HG02885 (cell line): ENCODE results near the gene LRIG2.
"Not testable (repeated sequence)": the region's sequence is repeated elsewhere in the genome, so short reads cannot be mapped to it uniquely, and the experiment has no call there.

Source experiments
- ATAC-seq: cut with Tn5 transposase; IDR thresholded peaks from one replicate; pipeline ENCODE4 v1.9.1; 2021; ENCODE audit warnings: mild to moderate bottlenecking; ENCODE audit not compliant: unreplicated experiment, poor library complexity

Gene LRIG2

GRCh38 chr1:113072757-113073478 is at the start of gene LRIG2:
LRIG2 (plus strand) TSS chr1:113073198; CDS start chr1:113073407, 209 bp downstream.
- ATAC-seq = peak; percentile 96

DNA sequence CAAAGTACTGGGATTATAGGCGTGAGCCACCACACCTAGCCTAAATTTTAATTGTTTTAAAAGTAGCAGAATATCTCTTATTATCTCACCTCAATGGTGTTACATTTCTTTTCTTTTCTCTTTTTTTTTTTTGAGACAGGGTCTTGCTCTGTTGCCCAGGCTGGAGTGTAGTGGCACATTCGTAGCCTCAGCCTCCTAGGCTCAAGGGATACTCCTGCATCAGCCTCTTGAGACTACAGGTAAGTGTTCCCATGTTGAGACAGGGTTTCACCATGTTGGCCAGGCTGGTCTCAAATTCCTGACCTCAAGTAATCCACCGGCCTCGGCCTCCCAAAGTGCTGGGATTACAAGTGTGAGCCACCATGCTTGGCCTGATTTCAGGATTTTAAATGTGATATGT is 49.7 kb upstream of the LRIG2 start:
- not testable (repeated sequence) for ATAC-seq

GRCh38 chr1:113027007-113027406 is 46.0 kb upstream of the LRIG2 start:
- ATAC-seq = no peak

DNA sequence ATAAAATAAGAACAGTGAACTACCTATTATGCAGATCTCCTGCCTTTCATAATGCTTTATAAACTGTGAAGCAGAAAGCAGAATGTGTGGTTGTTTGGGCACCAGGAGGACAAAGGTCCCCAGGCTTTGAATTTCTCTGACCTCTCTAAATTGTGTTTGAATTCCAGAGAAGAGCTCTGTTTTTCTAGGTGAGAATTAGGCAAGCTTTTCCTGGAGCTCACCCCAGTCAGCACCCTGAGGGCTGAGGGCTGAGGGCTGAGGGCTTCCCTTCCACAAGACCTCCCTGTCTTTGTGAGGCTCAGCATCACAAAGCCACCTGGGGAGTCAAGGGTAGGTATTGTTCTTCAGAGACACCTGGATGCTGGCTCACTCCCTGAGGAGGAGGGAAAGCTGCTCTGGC is 45.5 kb upstream of the LRIG2 start:
- ATAC-seq = no peak

- no peak for ATAC-seq
Measured at GRCh38 chr1:113029822-113030221, 43.2 kb upstream of the LRIG2 start.

DNA sequence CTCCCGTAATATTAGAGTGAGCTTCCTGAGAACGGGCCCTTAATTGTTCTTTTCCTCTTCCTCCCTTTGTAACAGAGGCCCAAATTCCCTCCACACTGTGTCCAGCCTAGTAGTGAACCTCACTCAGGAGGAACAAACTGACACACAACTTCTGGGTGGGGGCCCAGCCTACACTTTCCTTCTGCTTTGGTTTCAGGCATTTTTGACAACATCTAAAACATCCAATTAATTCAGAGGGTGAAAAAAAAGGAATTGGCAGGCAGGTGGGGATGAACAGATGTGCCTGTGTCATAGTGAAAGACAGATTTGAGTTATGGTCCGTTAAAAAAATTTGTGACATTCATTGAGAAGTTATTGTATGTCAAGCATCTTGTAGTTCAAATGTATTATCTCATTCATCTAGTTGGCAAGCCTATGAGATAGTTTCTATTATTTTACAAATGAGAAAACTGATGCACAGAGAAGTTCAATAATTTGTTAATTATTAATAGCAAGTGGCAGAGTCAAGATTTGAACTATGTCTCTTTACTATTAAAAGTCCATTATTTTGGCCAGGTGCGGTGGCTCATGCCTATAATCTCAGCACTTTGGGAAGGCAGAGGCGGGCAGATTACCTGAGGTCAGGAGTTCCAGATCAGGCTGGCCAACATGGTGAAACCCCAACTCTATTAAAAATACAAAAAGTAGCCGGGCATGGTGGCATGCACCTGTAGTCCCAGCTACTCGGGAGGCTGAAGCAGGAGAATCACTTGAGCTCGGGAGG is 41.6 kb upstream of the LRIG2 start:
- peak; percentile 63 for ATAC-seq

GRCh38 chr1:113035086-113035485 is 37.9 kb upstream of the LRIG2 start:
- ATAC-seq = no peak

GRCh38 chr1:113036639-113037321 is 36.2 kb upstream of the LRIG2 start:
- ATAC-seq = no peak

GRCh38 chr1:113040041-113040440 is 33.0 kb upstream of the LRIG2 start:
- no peak for ATAC-seq

DNA sequence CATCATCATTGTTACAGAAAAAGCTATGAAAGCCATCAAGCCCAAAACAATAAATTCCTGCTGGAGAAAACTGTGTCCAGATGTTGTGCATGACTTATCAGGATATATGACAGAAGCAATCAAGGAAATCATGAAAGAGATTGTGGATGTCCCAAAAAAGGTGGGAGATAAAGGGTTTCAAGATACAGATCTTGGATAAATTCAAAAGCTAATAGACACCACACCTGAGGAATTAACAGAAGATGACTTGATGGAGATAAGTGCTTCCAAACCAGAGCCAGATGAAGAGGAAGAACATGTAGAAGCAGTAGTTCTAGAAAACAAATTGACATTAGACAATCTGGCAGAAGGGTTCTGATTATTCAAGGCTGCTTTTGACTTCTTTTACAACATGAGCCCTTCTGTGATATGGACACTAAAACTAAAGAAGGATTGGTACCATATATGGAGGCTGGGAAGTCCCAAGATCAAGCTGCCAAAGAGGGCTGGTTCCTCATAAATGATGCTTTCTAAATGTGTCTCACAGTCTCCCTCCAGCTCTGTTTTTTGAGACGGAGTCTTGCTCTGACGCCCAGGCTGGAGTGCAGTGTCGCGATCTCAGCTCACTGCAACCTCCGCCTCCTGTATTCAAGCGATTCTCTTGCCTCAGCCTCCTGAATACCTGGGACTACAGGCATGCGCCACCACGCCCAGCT is 32.1 kb upstream of the LRIG2 start:
- no peak for ATAC-seq

DNA sequence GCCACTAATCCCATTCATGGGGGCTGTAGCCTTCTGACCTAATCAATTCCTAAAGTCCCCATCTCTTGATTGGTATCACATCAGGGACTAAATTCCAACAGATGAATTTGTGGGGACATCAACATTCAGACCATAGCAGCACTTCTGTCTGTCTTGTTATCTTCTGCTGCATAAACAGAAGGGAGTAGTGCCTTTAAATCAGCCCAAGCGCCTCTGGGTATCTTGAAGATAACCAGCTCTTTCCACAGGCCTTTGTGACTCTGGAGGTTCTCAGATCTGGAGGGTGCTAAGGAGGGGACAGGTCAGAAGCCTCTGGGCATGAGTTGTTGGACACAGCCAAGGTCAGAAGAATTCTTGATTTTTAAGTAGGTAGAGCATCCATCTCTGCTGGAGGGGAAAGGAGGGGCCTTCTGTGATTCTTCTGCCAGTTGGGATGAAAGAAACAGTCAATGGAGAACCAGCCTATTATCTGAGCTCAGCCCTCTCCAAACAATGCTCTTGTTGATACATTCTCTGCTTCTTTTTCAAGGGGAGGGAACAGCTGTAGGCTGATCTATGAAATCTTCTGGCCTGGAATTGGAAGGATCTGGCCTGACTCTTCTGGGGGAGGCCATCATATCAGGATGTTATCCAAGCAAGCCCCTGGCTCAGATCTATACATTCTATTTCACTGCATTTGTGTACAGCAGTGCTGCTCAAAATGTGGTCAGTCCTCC is 31.3 kb upstream of the LRIG2 start:
- no peak for ATAC-seq

GRCh38 chr1:113042285-113043143 is 30.5 kb upstream of the LRIG2 start:
- ATAC-seq = peak; percentile 79

GRCh38 chr1:113043144-113043488 is 29.9 kb upstream of the LRIG2 start:
- ATAC-seq = not testable (repeated sequence)

DNA sequence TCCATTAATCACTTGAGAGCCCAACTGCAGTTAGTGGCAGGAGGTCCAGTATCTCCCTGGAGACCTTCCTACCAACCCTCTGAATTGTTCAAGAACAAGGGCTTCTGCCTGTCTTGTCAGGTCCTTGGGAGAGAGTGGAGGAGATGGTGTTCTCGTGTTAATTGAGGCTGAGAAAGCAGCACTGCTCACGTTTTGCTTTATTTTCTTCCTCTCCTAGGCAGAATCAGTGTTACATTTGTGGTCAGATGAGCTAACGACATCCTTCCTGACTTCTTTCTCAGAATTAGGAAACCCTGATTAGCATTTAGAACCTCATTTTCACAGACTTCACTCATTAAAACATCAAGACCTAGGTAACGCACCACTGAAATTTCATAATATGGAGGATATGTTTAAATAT is 26.4 kb upstream of the LRIG2 start:
- no peak for ATAC-seq

DNA sequence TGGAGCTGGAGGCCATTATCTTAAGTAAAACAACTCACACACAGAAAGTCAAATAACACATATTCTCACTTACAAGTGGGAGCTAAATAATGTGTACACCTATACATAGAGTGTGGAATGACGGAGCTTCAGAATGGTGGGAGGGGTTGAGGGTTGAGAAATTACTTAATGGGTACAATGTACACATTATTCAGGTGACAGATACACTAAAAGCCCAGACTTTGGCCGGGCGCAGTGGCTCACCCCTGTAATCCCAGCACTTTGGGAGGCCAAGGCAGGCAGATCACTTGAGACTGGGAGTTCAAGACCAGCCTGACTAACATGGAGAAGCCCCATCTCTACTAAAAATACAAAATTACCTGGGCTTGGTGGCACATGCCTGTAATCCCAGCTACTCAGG is 24.9 kb upstream of the LRIG2 start:
- no peak for ATAC-seq

DNA sequence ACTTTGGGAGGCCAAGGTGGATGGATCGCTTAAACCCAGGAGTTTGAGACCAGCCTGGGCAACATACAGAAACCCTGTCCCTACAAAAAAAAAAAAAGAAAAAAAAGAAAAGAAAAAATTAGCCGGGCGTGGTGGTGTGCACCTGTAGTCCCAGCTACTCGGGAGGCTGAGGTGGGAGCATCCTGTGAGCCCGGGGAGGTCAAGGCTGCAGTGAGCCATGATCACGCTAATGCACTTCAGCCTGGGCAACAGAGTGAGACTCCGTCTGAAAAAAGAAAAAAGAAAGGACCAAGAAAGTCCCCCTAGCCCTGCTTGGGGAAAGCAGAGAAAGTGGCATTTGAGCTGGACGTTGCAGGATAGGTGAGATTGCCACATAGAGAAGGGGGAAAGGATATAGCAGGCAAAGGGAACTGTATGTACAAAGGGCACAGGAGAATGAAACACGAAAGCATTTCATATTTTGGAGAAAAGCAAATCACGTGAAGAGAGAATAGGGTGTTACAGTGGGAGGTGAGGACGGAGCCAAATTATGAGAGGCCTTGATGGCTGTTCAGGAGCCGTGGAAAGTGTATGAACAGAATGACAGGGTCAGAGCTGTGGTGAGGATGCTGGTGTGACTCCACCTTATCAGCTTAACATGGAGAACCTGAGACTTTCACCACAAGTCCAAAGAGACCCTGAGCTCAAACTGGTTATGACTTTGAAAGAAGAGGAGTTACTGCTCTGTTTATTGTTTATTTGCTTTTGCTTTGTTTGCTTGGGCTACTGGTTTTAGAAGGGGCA is 19.5 kb upstream of the LRIG2 start:
- ATAC-seq = no peak

- no peak for ATAC-seq
Measured at GRCh38 chr1:113055570-113055969, 17.4 kb upstream of the LRIG2 start.

- ATAC-seq = no peak
Measured at GRCh38 chr1:113057006-113057405, 16.0 kb upstream of the LRIG2 start.
